22Rv1 (cell line): ENCODE results near the gene NACC1.

Experiments
- CTCF ChIP-seq: fragments of 450-650 bp; IDR thresholded peaks from 2 replicates; pipeline ENCODE4 v1.5.1; 2017; ENCODE audit warnings: mild to moderate bottlenecking
- ZFX ChIP-seq: fragments of 450-650 bp; IDR thresholded peaks from 2 replicates; pipeline ENCODE4 v1.6.1; 2017; ENCODE audit warnings: antibody characterized with exemption, borderline replicate concordance

GRCh38 chr19:13103581-13104359 is 14.3 kb upstream of the NACC1 start:
- no peak for TF ChIP-seq CTCF
- TF ChIP-seq ZFX, result no peak
